Right lobe of liver (tissue), 6 donors: ENCODE data around the gene AMPD3. TPM values are rescaled to one million over a fixed set of nuclear protein-coding genes. Genes with fewer than 3 reads are reported as not detected.

Experiments used
- ATAC-seq, 4 donors: fragments of 200-7000 bp; cut with Tn5 transposase; one replicate each; pipeline ENCODE4 v1.9.1; 2020; ENCODE audit warnings: mild to moderate bottlenecking in 4 of 4, moderate library complexity in 4 of 4
- DNase-seq, 3 donors: peaks; one replicate each; pipeline ENCODE4 v3.0.0-alpha.2; 2020
- H3K27ac ChIP-seq, 3 donors: fragments of 200-600 bp; one replicate each; pipeline ENCODE4 v1.8.0; 2022
- H3K27me3 ChIP-seq, 2 donors: fragments of 200-600 bp; one replicate each; pipeline ENCODE4 v1.8.0; 2022
- H3K36me3 ChIP-seq, 4 donors: fragments of 200-600 bp; sonication (generic) in 1 of 4; one replicate each; pipeline versions ENCODE4 v1.5.1 to v1.8.0; 2017 to 2022; ENCODE audit warnings: control low read depth in 1 of 4
- H3K4me1 ChIP-seq, 4 donors: fragments of 200-600 bp; sonication (generic) in 1 of 4; one replicate each; pipeline versions ENCODE4 v1.5.1 to v1.8.0; 2017 to 2022; ENCODE audit warnings: control low read depth in 1 of 4
- H3K4me3 ChIP-seq, 3 donors: fragments of 200-600 bp; one replicate each; pipeline ENCODE4 v1.8.0; 2022
- H3K9me3 ChIP-seq, 4 donors: fragments of 200-600 bp; sonication (generic) in 1 of 4; one replicate each; pipeline versions ENCODE4 v1.5.1 to v1.8.0; 2017 to 2022; ENCODE audit warnings: control low read depth in 1 of 4
- CTCF ChIP-seq, 4 donors: fragments of 200-600 bp in 3 of 4; fragments of 450-650 bp in 1 of 4; IDR thresholded peaks; one replicate each; pipeline versions ENCODE4 v1.5.1 to v1.8.0; 2016 to 2022; ENCODE audit warnings: antibody characterized with exemption in 4 of 4, mild to moderate bottlenecking in 2 of 4
- POLR2A ChIP-seq: fragments of 450-650 bp; IDR thresholded peaks from one replicate; pipeline ENCODE4 v1.6.1; 2017; ENCODE audit warnings: antibody characterized with exemption, mild to moderate bottlenecking
- WGBS: methylation state at CpG from one replicate; pipeline ENCODE4 v1.1.6; 2018; ENCODE audit warnings: low coverage, low lambda C conversion rate; ENCODE audit not compliant: insufficient coverage; ENCODE audit errors: missing lambda C conversion rate; 5-methylcytosine and 5-hydroxymethylcytosine counted together
- intact Hi-C, 2 donors: fragments of 100-400 bp; cut with DNase I; formaldehyde crosslinking; loops; one replicate each; pipeline versions ENCODE4 v1.11.2 to v1.14.1; 2022
- total RNA-seq, 6 experiments: library from RNA; depleted of rRNA in 2 of 6; stranded (reverse); fragments of >200 nt in 2 of 6; fragmentation: NEBNext Ultra II Directional in 3 of 6; extraction: Animal tissue kit (Norgen Biotek cat#: 25700) in 3 of 6; gene quantifications; one replicate each; pipeline versions ENCODE4 v1.1.0 to v1.2.4, GENCODE V29; 2016 to 2023
- donor health status: DM: no; HTN: yes; CAD: no.
- donor health status: DM: no; HTN: no; CAD: no.
- donor health status: DM: no; HTN: no; CAD: no.
- donor health status: DM: no; HTN: yes; CAD: no.
- donor health status: DM: no; HTN: yes; CAD: no.

Gene AMPD3
- total RNA-seq, 6 experiments from 2014 or later = 0.98 to 5.0 (median 1.8) TPM

DNA sequence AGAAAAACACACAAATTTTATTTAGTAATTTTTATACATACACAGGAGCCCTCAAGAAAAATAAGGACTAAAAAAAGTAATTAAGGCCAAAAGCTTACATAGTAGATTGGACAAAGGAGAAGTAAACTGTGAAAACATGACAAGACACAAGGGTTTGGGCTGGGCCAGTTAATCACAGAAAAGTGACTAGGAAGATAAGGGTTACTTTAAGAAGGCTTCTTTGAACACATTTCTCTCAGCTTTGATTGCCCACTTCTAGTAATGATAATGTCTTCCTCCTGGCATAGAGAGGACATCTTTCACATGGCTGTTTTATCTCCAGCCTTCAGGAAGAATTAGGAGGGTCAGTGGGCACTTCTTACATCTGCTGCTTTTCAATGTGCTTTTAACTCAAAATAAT lies 82.5 kb downstream of the AMPD3 start:
- no peak for DNase-seq
- Histone ChIP-seq H3K27me3 (no peaks in the 10 kb centered on the region), H3K4me1 (peaks cover 0 to 5% (median 2%) of the 10 kb centered on the region in 4 donors), H3K36me3 (peaks cover 0 to 6% (median 0%) of the 10 kb centered on the region in 4 donors), H3K27ac (no peak overlapping the region), H3K9me3 (no peaks in the 10 kb centered on the region), H3K4me3 (no peak overlapping the region)
- intact Hi-C loops = no loop called here
- no peak for ATAC-seq
- TF ChIP-seq CTCF (IDR thresholded peaks at IDR 0.05) (no peak), POLR2A (no peak)

GRCh38 chr11:10538924-10539323 lies 83.9 kb downstream of the AMPD3 start:
- intact Hi-C loops = no loop called here
- ATAC-seq = no peak
- Histone ChIP-seq H3K4me3 (no peak overlapping the region), H3K27me3 (no peaks in the 10 kb centered on the region), H3K27ac (no peak overlapping the region), H3K36me3 (no peaks in the 10 kb centered on the region), H3K4me1 (peaks cover 0 to 5% (median 2%) of the 10 kb centered on the region in 4 donors), H3K9me3 (no peaks in the 10 kb centered on the region)
- no peak for DNase-seq
- 75% methylated on average over 1 of the region's 1 CpG for WGBS
- no peak for TF ChIP-seq CTCF (IDR thresholded peaks at IDR 0.05)

- H3K27me3 ChIP-seq = no peaks in the 10 kb centered on the region
- H3K4me1 ChIP-seq = peaks cover 0 to 5% (median 2%) of the 10 kb centered on the region in 4 donors
- TF ChIP-seq CTCF (IDR thresholded peaks at IDR 0.05) (no peak), POLR2A (no peak)
Observed at GRCh38 chr11:10539339-10539738, 84.3 kb downstream of the AMPD3 start.

GRCh38 chr11:10540546-10540914 lies 85.5 kb downstream of the AMPD3 start:
- TF ChIP-seq CTCF (IDR thresholded peaks at IDR 0.05) (no peak), POLR2A (no peak)
- intact Hi-C loops = no loop called here
- Histone ChIP-seq H3K4me3 (peak overlapping the region; percentile 68 to 95 (median 94)), H3K36me3 (no peaks in the 10 kb centered on the region), H3K9me3 (no peaks in the 10 kb centered on the region), H3K27ac (peak overlapping the region; percentile 68 to 89 (median 88)), H3K27me3 (no peaks in the 10 kb centered on the region), H3K4me1 (peaks cover 0 to 5% (median 2%) of the 10 kb centered on the region in 4 donors)
- ATAC-seq = peak; percentile 73 to 75 (median 74)
- 0% methylated on average over 9 of the region's 25 CpGs for WGBS
- peak; percentile 65 to 77 (median 73) for DNase-seq

More at GRCh38 chr11:10539339-10539738, 84.3 kb downstream of the AMPD3 start:
- Histone ChIP-seq H3K36me3 (no peaks in the 10 kb centered on the region), H3K9me3 (no peaks in the 10 kb centered on the region), H3K4me3 (no peak overlapping the region), H3K27ac (no peak overlapping the region)
- DNase-seq (no peak), ATAC-seq (no peak)
- intact Hi-C loops = no loop called here

GRCh38 chr11:10540915-10541560 lies 86.0 kb downstream of the AMPD3 start, which contains the start of gene RNF141:
TSS of gene RNF141 (minus strand) at chr11:10541187. CDS start at chr11:10534158, 7,029 bp downstream.
- Histone ChIP-seq H3K36me3 (no peaks in the 10 kb centered on the region), H3K9me3 (no peaks in the 10 kb centered on the region), H3K4me1 (peaks cover 0 to 5% (median 2%) of the 10 kb centered on the region in 4 donors), H3K4me3 (peak within 1 kb of the TSS; percentile 68 to 95 (median 94)), H3K27ac (peak within 1 kb of the TSS; percentile 68 to 89 (median 88)), H3K27me3 (no peaks in the 10 kb centered on the region)
- intact Hi-C loops = no loop called here
- ATAC-seq = peak; percentile 99
- TF ChIP-seq POLR2A (peak; percentile 93), CTCF (IDR thresholded peaks at IDR 0.05) (peak; percentile 79 to 92 (median 86))
- peak; percentile 97 for DNase-seq
- WGBS = 1% methylated on average over 9 of the region's 54 CpGs
